ENCODE data around the gene SERTM1. TPM values are rescaled to one million over a fixed set of nuclear protein-coding genes. Genes with fewer than 3 reads are reported as not detected.

The SERTM1 gene
- total and polyA plus RNA-seq, 2 of the 8 experiments (the other 6 are each of a cell fraction or from before 2014, with no cell fraction given), result 0.48 to 1.6 TPM

DNA sequence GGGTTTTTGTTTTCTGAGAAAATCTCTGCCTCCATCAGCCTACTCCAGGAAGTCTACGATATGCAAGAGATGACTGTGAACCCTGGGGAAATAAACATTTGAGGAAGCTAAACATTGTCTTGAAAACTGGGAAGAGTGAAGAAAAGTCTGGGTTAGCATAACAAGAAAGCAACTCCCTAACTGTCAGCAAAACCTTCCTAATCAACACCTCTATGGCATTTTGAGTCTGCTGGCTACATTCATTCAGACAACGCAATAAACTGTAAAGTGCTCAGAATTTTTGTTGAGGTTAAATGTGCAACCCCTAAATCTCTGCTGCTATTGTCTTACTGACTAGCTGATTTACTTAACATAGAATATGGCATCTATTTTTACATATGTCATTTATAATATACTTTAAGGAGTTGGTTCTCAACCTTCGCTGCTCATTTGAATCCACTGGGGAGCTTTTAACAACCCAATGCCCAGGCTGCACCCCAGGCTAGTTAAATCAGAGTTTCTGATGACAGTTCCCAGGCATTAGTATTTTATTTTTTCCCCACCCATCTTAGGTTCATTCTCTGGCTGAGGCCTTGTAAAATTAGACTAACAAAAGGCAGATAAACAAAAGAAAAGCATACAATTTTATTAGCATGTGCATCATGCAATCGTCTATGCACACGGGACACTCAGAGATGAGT, 45.3 kb upstream of the SERTM1 start:
- H3K79me2 ChIP-seq (ENCODE audit: control insufficient read depth in 1 of 2, insufficient read depth in 2 of 2, low read length in 2 of 2), result no peaks in the 10 kb centered on the region
- no peak overlapping the region for H2BK15ac ChIP-seq (ENCODE audit: low read length)
- no peaks in the 10 kb centered on the region for H4K20me1 ChIP-seq (replicated peaks in 1 of 2; ENCODE audit: control insufficient read depth in 1 of 2, insufficient read depth in 2 of 2, low read length in 2 of 2)
- no peak overlapping the region for H2BK12ac ChIP-seq (ENCODE audit: low read depth, low read length)
- H2BK5ac ChIP-seq (ENCODE audit: low read depth, low read length), result no peak overlapping the region
- H3K4me3 ChIP-seq (ENCODE audit: extremely low read depth in 1 of 4, insufficient read depth in 2 of 4, low read depth in 3 of 4, low read length in 4 of 4), result no peak overlapping the region
- H4K91ac ChIP-seq (replicated peaks; ENCODE audit: insufficient read length, low read length), result no peak overlapping the region
- no peak overlapping the region for H3K27ac ChIP-seq (ENCODE audit: low read depth, low read length)
- ChIA-PET POLR2A (ENCODE audit: partially characterized antibody) (no interaction called here), CTCF (ENCODE audit: partially characterized antibody) (interaction anchor here (0.7 kb wide), 2 partner anchors 22 to 175 kb away, joined by 3 read pairs; no protein-coding TSS in a partner anchor)
- FAIRE-seq (no peak), DNase-seq (ENCODE audit: low read depth in 1 of 2, low spot score in 2 of 2) (no peak)
- H2AK5ac ChIP-seq (ENCODE audit: low read depth, low read length), result no peak overlapping the region
- H3K56ac ChIP-seq (replicated peaks; ENCODE audit: insufficient read length, low read depth, low read length), result no peak overlapping the region
- H3K79me1 ChIP-seq (ENCODE audit: low read depth, low read length), result no peaks in the 10 kb centered on the region
- H4K5ac ChIP-seq (ENCODE audit: insufficient read length, low read depth, low read length), result no peak overlapping the region
- 71% methylated on average over 5 of the region's 5 CpGs; no CpG with 5 or more reads in 1 of the 2 experiments for WGBS, 2 experiments (ENCODE audit: extremely low coverage in 1 of 2, insufficient coverage in 1 of 2, insufficient read length in 1 of 2, insufficient replicate concordance in 2 of 2, low coverage in 1 of 2, low lambda C conversion rate in 2 of 2, missing lambda C conversion rate in 1 of 2)
- no peak overlapping the region for H2AFZ ChIP-seq (ENCODE audit: low read length)
- no peak overlapping the region for H3K4me2 ChIP-seq (ENCODE audit: insufficient read depth in 1 of 2, low read depth in 2 of 2, low read length in 2 of 2)
- H4K8ac ChIP-seq (ENCODE audit: extremely low read depth, insufficient read depth, low read length), result no peak overlapping the region
- no peak overlapping the region for H3K14ac ChIP-seq (ENCODE audit: insufficient read length)
- peaks cover 0 to 9% (median under 1%) of the 10 kb centered on the region in 4 experiments; a peak in 4 of 7 replicates for H3K4me1 ChIP-seq (replicated peaks in 1 of 4; ENCODE audit: control insufficient read depth in 3 of 4, insufficient read depth in 4 of 4, low read length in 3 of 4)
- no peak overlapping the region for H3K23ac ChIP-seq (ENCODE audit: insufficient read length)
- no peak overlapping the region for H3K18ac ChIP-seq (ENCODE audit: extremely low read depth, low read length)
- no peak overlapping the region; a peak in 1 of 7 replicates for H3K9ac ChIP-seq (replicated peaks in 1 of 4; ENCODE audit: extremely low read depth in 1 of 4, low read depth in 3 of 4, low read length in 3 of 4)
- no peaks in the 10 kb centered on the region for H3K9me3 ChIP-seq (ENCODE audit: insufficient read depth in 2 of 2, low read depth in 1 of 2, low read length in 1 of 2)
- TF ChIP-seq BACH1 (IDR thresholded peaks at IDR 0.05; ENCODE audit: low read length) (no peak), KDM1A (IDR thresholded peaks at IDR 0.05; ENCODE audit: borderline replicate concordance, low read length) (no peak), POLR2A (IDR thresholded peaks at IDR 0.05; ENCODE audit: control extremely low read depth in 1 of 2, low read depth in 2 of 2, low read length in 2 of 2) (no peak), NRF1 (IDR thresholded peaks at IDR 0.05; ENCODE audit: low read depth, low read length) (no peak), POU5F1 (IDR thresholded peaks at IDR 0.05; ENCODE audit: low read depth, low read length) (no peak), KDM4A (IDR thresholded peaks at IDR 0.05; ENCODE audit: low read depth, low read length, severe bottlenecking) (no peak), GABPA (IDR thresholded peaks at IDR 0.05; ENCODE audit: borderline replicate concordance, insufficient read depth, low read length) (no peak), SIX5 (IDR thresholded peaks at IDR 0.05; ENCODE audit: low read depth, low read length) (no peak)
- TF ChIP-seq, protein P1, sequence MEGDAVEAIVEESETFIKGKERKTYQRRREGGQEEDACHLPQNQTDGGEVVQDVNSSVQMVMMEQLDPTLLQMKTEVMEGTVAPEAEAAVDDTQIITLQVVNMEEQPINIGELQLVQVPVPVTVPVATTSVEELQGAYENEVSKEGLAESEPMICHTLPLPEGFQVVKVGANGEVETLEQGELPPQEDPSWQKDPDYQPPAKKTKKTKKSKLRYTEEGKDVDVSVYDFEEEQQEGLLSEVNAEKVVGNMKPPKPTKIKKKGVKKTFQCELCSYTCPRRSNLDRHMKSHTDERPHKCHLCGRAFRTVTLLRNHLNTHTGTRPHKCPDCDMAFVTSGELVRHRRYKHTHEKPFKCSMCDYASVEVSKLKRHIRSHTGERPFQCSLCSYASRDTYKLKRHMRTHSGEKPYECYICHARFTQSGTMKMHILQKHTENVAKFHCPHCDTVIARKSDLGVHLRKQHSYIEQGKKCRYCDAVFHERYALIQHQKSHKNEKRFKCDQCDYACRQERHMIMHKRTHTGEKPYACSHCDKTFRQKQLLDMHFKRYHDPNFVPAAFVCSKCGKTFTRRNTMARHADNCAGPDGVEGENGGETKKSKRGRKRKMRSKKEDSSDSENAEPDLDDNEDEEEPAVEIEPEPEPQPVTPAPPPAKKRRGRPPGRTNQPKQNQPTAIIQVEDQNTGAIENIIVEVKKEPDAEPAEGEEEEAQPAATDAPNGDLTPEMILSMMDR (IDR thresholded peaks at IDR 0.05; ENCODE audit: control extremely low read depth in 1 of 3, insufficient read depth in 1 of 3, low read depth in 1 of 3, low read length in 3 of 3), result no peak
- H3K23me2 ChIP-seq (ENCODE audit: low read depth, low read length), result no peaks in the 10 kb centered on the region
- no peak overlapping the region for H2BK120ac ChIP-seq (replicated peaks; ENCODE audit: low read depth, low read length)
- H3K36me3 ChIP-seq (ENCODE audit: control insufficient read depth in 2 of 4, insufficient read depth in 4 of 4, low read length in 3 of 4), result no peaks in the 10 kb centered on the region
- H3K4ac ChIP-seq (replicated peaks; ENCODE audit: insufficient read length, low read depth, low read length), result no peak overlapping the region
- H2BK20ac ChIP-seq (ENCODE audit: low read length), result no peak overlapping the region
- H3K27me3 ChIP-seq (replicated peaks in 1 of 4; ENCODE audit: control insufficient read depth in 3 of 4, extremely low read depth in 1 of 4, insufficient read depth in 3 of 4, low read length in 3 of 4), result peaks cover 0 to 1% (median 0%) of the 10 kb centered on the region in 4 experiments; a peak in 1 of 7 replicates
